ENCODE measurements around the gene TH. TPM values are rescaled to one million over a fixed set of nuclear protein-coding genes. Genes with fewer than 3 reads are reported as not detected.

The TH gene
- total and polyA plus RNA-seq, 2 of the 8 experiments (the other 6 are each of a cell fraction or from before 2014, with no cell fraction given), result 0.09 TPM; not detected in 1

DNA sequence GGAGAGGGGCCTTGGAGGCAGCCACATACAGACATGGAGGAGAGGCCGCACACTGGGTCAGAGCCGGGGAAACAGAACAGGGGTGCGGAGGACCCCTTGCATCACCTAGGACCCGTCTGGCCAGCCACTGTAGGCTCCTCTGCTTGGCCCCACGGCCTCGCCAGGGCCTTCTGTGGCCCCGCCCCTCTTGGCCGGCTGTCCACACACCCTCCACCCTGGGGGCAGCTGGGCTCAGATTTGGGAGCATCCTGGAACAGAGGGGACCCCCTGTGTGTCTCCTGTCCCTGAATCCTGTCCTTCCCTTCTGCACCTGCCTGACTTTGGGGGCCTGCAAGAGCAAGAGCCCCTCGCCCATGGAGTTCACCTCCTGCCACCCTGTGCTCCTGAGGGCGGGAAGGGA, 7.9 kb upstream of the TH start (continued):
- TF ChIP-seq, protein P1, sequence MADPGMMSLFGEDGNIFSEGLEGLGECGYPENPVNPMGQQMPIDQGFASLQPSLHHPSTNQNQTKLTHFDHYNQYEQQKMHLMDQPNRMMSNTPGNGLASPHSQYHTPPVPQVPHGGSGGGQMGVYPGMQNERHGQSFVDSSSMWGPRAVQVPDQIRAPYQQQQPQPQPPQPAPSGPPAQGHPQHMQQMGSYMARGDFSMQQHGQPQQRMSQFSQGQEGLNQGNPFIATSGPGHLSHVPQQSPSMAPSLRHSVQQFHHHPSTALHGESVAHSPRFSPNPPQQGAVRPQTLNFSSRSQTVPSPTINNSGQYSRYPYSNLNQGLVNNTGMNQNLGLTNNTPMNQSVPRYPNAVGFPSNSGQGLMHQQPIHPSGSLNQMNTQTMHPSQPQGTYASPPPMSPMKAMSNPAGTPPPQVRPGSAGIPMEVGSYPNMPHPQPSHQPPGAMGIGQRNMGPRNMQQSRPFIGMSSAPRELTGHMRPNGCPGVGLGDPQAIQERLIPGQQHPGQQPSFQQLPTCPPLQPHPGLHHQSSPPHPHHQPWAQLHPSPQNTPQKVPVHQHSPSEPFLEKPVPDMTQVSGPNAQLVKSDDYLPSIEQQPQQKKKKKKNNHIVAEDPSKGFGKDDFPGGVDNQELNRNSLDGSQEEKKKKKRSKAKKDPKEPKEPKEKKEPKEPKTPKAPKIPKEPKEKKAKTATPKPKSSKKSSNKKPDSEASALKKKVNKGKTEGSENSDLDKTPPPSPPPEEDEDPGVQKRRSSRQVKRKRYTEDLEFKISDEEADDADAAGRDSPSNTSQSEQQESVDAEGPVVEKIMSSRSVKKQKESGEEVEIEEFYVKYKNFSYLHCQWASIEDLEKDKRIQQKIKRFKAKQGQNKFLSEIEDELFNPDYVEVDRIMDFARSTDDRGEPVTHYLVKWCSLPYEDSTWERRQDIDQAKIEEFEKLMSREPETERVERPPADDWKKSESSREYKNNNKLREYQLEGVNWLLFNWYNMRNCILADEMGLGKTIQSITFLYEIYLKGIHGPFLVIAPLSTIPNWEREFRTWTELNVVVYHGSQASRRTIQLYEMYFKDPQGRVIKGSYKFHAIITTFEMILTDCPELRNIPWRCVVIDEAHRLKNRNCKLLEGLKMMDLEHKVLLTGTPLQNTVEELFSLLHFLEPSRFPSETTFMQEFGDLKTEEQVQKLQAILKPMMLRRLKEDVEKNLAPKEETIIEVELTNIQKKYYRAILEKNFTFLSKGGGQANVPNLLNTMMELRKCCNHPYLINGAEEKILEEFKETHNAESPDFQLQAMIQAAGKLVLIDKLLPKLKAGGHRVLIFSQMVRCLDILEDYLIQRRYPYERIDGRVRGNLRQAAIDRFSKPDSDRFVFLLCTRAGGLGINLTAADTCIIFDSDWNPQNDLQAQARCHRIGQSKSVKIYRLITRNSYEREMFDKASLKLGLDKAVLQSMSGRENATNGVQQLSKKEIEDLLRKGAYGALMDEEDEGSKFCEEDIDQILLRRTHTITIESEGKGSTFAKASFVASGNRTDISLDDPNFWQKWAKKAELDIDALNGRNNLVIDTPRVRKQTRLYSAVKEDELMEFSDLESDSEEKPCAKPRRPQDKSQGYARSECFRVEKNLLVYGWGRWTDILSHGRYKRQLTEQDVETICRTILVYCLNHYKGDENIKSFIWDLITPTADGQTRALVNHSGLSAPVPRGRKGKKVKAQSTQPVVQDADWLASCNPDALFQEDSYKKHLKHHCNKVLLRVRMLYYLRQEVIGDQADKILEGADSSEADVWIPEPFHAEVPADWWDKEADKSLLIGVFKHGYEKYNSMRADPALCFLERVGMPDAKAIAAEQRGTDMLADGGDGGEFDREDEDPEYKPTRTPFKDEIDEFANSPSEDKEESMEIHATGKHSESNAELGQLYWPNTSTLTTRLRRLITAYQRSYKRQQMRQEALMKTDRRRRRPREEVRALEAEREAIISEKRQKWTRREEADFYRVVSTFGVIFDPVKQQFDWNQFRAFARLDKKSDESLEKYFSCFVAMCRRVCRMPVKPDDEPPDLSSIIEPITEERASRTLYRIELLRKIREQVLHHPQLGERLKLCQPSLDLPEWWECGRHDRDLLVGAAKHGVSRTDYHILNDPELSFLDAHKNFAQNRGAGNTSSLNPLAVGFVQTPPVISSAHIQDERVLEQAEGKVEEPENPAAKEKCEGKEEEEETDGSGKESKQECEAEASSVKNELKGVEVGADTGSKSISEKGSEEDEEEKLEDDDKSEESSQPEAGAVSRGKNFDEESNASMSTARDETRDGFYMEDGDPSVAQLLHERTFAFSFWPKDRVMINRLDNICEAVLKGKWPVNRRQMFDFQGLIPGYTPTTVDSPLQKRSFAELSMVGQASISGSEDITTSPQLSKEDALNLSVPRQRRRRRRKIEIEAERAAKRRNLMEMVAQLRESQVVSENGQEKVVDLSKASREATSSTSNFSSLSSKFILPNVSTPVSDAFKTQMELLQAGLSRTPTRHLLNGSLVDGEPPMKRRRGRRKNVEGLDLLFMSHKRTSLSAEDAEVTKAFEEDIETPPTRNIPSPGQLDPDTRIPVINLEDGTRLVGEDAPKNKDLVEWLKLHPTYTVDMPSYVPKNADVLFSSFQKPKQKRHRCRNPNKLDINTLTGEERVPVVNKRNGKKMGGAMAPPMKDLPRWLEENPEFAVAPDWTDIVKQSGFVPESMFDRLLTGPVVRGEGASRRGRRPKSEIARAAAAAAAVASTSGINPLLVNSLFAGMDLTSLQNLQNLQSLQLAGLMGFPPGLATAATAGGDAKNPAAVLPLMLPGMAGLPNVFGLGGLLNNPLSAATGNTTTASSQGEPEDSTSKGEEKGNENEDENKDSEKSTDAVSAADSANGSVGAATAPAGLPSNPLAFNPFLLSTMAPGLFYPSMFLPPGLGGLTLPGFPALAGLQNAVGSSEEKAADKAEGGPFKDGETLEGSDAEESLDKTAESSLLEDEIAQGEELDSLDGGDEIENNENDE (IDR thresholded peaks at IDR 0.05; ENCODE audit: insufficient replicate concordance, low read length), result no peak
- TF ChIP-seq RAD21 (IDR thresholded peaks at IDR 0.05 in 1 of 2, conservative IDR thresholded peaks at IDR 0.05 in 1 of 2; ENCODE audit: low read depth in 2 of 2, low read length in 2 of 2) (no peak), CREB1 (IDR thresholded peaks at IDR 0.05) (no peak)
